Natural killer cell (primary cell): Measurements from ENCODE around the gene ELMO1. TPM values are rescaled to one million over a fixed set of nuclear protein-coding genes. Genes with fewer than 3 reads are reported as not detected.

Source experiments
- ATAC-seq, 3 donors: fragments of 150-1000 bp in 2 of 3; fragments of 200-7000 bp in 1 of 3; cut with Tn5 transposase; 1 replicate in 1 of 3; 2 replicates in 2 of 3; pipeline ENCODE4 v1.10.0; 2021; ENCODE audit warnings: mild to moderate bottlenecking in 2 of 3, moderate library complexity in 2 of 3
- DNase-seq, 2 donors: peaks; one replicate each; pipeline versions ENCODE4 v3.0.0 to v3.0.0-alpha.2; 2013 to 2021; ENCODE audit warnings: mixed read lengths in 1 of 2
- H3K27ac ChIP-seq: one replicate; pipeline ENCODE4 v1.5.1; 2013; ENCODE audit warnings: mild to moderate bottlenecking, low read length
- H3K27me3 ChIP-seq: one replicate; pipeline ENCODE4 v1.6.1; 2013; ENCODE audit warnings: low read length; ENCODE audit not compliant: control insufficient read depth, insufficient read depth
- H3K36me3 ChIP-seq: one replicate; pipeline ENCODE4 v1.6.1; 2013; ENCODE audit warnings: low read length; ENCODE audit not compliant: control insufficient read depth, insufficient read depth
- H3K4me1 ChIP-seq: one replicate; pipeline ENCODE4 v1.6.1; 2013; ENCODE audit warnings: low read length; ENCODE audit not compliant: control insufficient read depth, insufficient read depth
- H3K4me3 ChIP-seq: one replicate; pipeline ENCODE4 v1.5.1; 2013; ENCODE audit warnings: low read length
- H3K9me3 ChIP-seq: one replicate; pipeline ENCODE4 v1.6.1; 2013; ENCODE audit warnings: low read length; ENCODE audit not compliant: control insufficient read depth, insufficient read depth
- H3K27ac Mint-ChIP-seq, 2 donors: one replicate each; pipeline ENCODE4 v1.8.0; 2022; ENCODE audit warnings: mild to moderate bottlenecking in 2 of 2, mixed read lengths in 2 of 2, moderate library complexity in 1 of 2
- H3K27me3 Mint-ChIP-seq, 2 donors: one replicate each; pipeline ENCODE4 v1.8.0; 2022; ENCODE audit warnings: low read depth in 2 of 2, mixed read lengths in 2 of 2
- H3K36me3 Mint-ChIP-seq: one replicate; pipeline ENCODE4 v1.8.0; 2022; ENCODE audit warnings: mixed read lengths
- H3K4me1 Mint-ChIP-seq, 2 donors: one replicate each; pipeline ENCODE4 v1.8.0; 2022; ENCODE audit warnings: mixed read lengths in 2 of 2
- H3K4me3 Mint-ChIP-seq: one replicate; pipeline ENCODE4 v1.8.0; 2022; ENCODE audit warnings: mild to moderate bottlenecking, moderate library complexity, mixed read lengths
- H3K9me3 Mint-ChIP-seq, 2 donors: one replicate each; pipeline ENCODE4 v1.8.0; 2022; ENCODE audit warnings: mixed read lengths in 2 of 2
- CTCF ChIP-seq: fragments of 200-600 bp; IDR thresholded peaks from one replicate; pipeline ENCODE4 v1.8.0; 2022; ENCODE audit warnings: antibody characterized with exemption
- WGBS: methylation state at CpG from one replicate; pipeline ENCODE4 v1.1.7; 2013; ENCODE audit warnings: missing lambda C conversion rate; ENCODE audit not compliant: insufficient coverage; 5-methylcytosine and 5-hydroxymethylcytosine counted together
- intact Hi-C: fragments of 100-400 bp; cut with micrococcal nuclease; formaldehyde crosslinking; loops from one replicate; pipeline ENCODE4 v1.14.2; 2022
- total RNA-seq, 4 donors: library from RNA; stranded (reverse); fragments of 120-200 nt in 1 of 4; gene quantifications; one replicate each; pipeline versions ENCODE4 v1.2.3 to v1.2.4, GENCODE V29; 2013 to 2022

ELMO1 gene
- total RNA-seq, 3 donors from 2014 or later (not counting 1 experiment from before 2014, with no cell fraction given), result 127 to 147 (median 130) TPM

- no peak overlapping the region for H3K27ac ChIP-seq
- Mint-ChIP-seq H3K9me3 (no peaks in the 10 kb centered on the region), H3K4me1 (peaks cover 32 to 45% of the 10 kb centered on the region in 2 donors), H3K4me3 (no peak overlapping the region), H3K36me3 (peaks cover 7% of the 10 kb centered on the region), H3K27me3 (no peaks in the 10 kb centered on the region), H3K27ac (peak overlapping the region in 1 of 2 donors; percentile 1)
- ATAC-seq (no peak), DNase-seq (no peak)
- no peaks in the 10 kb centered on the region for H3K9me3 ChIP-seq
- no peaks in the 10 kb centered on the region for H3K36me3 ChIP-seq
- peaks cover 4% of the 10 kb centered on the region for H3K4me1 ChIP-seq
- H3K27me3 ChIP-seq, result no peaks in the 10 kb centered on the region
- 100% methylated on average over 4 of the region's 4 CpGs for WGBS
- H3K4me3 ChIP-seq, result no peak overlapping the region
- intact Hi-C loops, result no loop called here
- TF ChIP-seq CTCF, result no peak
Measured at GRCh38 chr7:37032258-37032601, 416.4 kb downstream of the ELMO1 start.

- Histone ChIP-seq H3K27me3 (no peaks in the 10 kb centered on the region), H3K4me3 (no peak overlapping the region), H3K27ac (no peak overlapping the region), H3K4me1 (peaks cover 4% of the 10 kb centered on the region), H3K36me3 (no peaks in the 10 kb centered on the region), H3K9me3 (no peaks in the 10 kb centered on the region)
- peaks cover 7% of the 10 kb centered on the region for H3K36me3 Mint-ChIP-seq
- no peak overlapping the region for H3K4me3 Mint-ChIP-seq
- no peaks in the 10 kb centered on the region for H3K9me3 Mint-ChIP-seq
- intact Hi-C loops, result no loop called here
- 85% methylated on average over 9 of the region's 9 CpGs for WGBS
- peak; percentile 55 to 89 (median 56) for ATAC-seq
- peaks cover 37 to 50% of the 10 kb centered on the region in 2 donors for H3K4me1 Mint-ChIP-seq
- DNase-seq, result peak in 1 of 2 donors; percentile 7
- TF ChIP-seq CTCF, result no peak
- no peaks in the 10 kb centered on the region for H3K27me3 Mint-ChIP-seq
- peak overlapping the region in 1 of 2 donors; percentile 1 for H3K27ac Mint-ChIP-seq
Measured at GRCh38 chr7:37031571-37032257, 416.9 kb downstream of the ELMO1 start.

GRCh38 chr7:37028909-37029440 lies 419.7 kb downstream of the ELMO1 start:
- DNase-seq (no peak), ATAC-seq (peak in 1 of 3 donors; percentile 40)
- Histone ChIP-seq H3K27me3 (no peaks in the 10 kb centered on the region), H3K9me3 (no peaks in the 10 kb centered on the region), H3K27ac (no peak overlapping the region), H3K36me3 (no peaks in the 10 kb centered on the region), H3K4me1 (peaks cover 4% of the 10 kb centered on the region), H3K4me3 (no peak overlapping the region)
- peaks cover 40 to 55% of the 10 kb centered on the region in 2 donors for H3K4me1 Mint-ChIP-seq
- intact Hi-C loops, result no loop called here
- no peak for TF ChIP-seq CTCF
- WGBS, result 80% methylated on average over 3 of the region's 5 CpGs
- H3K27ac Mint-ChIP-seq, result no peak overlapping the region
- H3K36me3 Mint-ChIP-seq, result peaks cover 21% of the 10 kb centered on the region
- no peak overlapping the region for H3K4me3 Mint-ChIP-seq
- H3K9me3 Mint-ChIP-seq, result no peaks in the 10 kb centered on the region
- H3K27me3 Mint-ChIP-seq, result no peaks in the 10 kb centered on the region
